CD14-positive monocyte (primary cell): Measurements from ENCODE around the gene PRR5. TPM values are rescaled to one million over a fixed set of nuclear protein-coding genes. Genes with fewer than 3 reads are reported as not detected.

Experiments
- DNase-seq, 3 donors: peaks; one replicate each; pipeline ENCODE4 v3.0.0-alpha.2; 2011 to 2022
- H2AFZ ChIP-seq: 2 replicates; pipeline ENCODE4 v1.6.0; 2012; ENCODE audit warnings: mild to moderate bottlenecking, low read depth, low read length, inconsistent platforms; ENCODE audit not compliant: insufficient read depth, poor library complexity, severe bottlenecking
- H3K27ac ChIP-seq, 2 donors: 1 replicate in 1 of 2; 2 replicates in 1 of 2; pipeline ENCODE4 v1.5.1; 2012 to 2013; ENCODE audit warnings: low read length in 2 of 2, control low read depth in 1 of 2, inconsistent platforms in 1 of 2, low read depth in 1 of 2, mild to moderate bottlenecking in 1 of 2
- H3K27me3 ChIP-seq, 2 donors: one replicate each; pipeline versions ENCODE4 v1.6.0 to v1.6.1; 2011 to 2013; ENCODE audit warnings: low read length in 2 of 2; ENCODE audit not compliant: control insufficient read depth in 2 of 2, insufficient read depth in 2 of 2
- H3K36me3 ChIP-seq, 2 donors: replicated peaks in 1 of 2; 1 replicate in 1 of 2; 2 replicates in 1 of 2; pipeline versions ENCODE4 v1.5.1 to v1.6.1; 2012 to 2013; ENCODE audit warnings: low read length in 2 of 2, control low read depth in 1 of 2, inconsistent platforms in 1 of 2, mild to moderate bottlenecking in 1 of 2; ENCODE audit not compliant: insufficient read depth in 2 of 2, control insufficient read depth in 1 of 2
- H3K4me1 ChIP-seq, 2 donors: 1 replicate in 1 of 2; 2 replicates in 1 of 2; pipeline versions ENCODE4 v1.5.1 to v1.6.1; 2012 to 2013; ENCODE audit warnings: low read length in 2 of 2, control low read depth in 1 of 2, inconsistent platforms in 1 of 2, mild to moderate bottlenecking in 1 of 2, moderate library complexity in 1 of 2; ENCODE audit not compliant: insufficient read depth in 2 of 2, control insufficient read depth in 1 of 2
- H3K4me2 ChIP-seq: replicated peaks from 2 replicates; pipeline ENCODE3; 2012; ENCODE audit warnings: low read length, moderate library complexity, mild to moderate bottlenecking; ENCODE audit not compliant: poor library complexity, severe bottlenecking; ENCODE audit errors: extremely low read depth
- H3K4me3 ChIP-seq, 3 experiments: fragments of 200-600 bp in 1 of 3; sonication (generic) in 1 of 3; replicated peaks in 1 of 3; 1 replicate in 2 of 3; 2 replicates in 1 of 3; pipeline ENCODE4 v1.5.1; 2011 to 2013; ENCODE audit warnings: low read length in 3 of 3, mild to moderate bottlenecking in 3 of 3, control low read depth in 2 of 3, low read depth in 2 of 3, inconsistent platforms in 1 of 3, moderate library complexity in 1 of 3
- H3K79me2 ChIP-seq: 2 replicates; pipeline ENCODE4 v1.6.0; 2012; ENCODE audit warnings: mild to moderate bottlenecking, control low read depth, inconsistent platforms, low read length, moderate library complexity; ENCODE audit not compliant: insufficient read depth
- H3K9ac ChIP-seq: 2 replicates; pipeline ENCODE4 v1.6.0; 2017; ENCODE audit warnings: low read length, mild to moderate bottlenecking; ENCODE audit not compliant: insufficient read depth, poor library complexity, severe bottlenecking
- H3K9me3 ChIP-seq, 2 donors: replicated peaks in 1 of 2; 1 replicate in 1 of 2; 2 replicates in 1 of 2; pipeline versions ENCODE4 v1.5.1 to v1.6.1; 2012 to 2013; ENCODE audit warnings: low read length in 2 of 2, control low read depth in 1 of 2; ENCODE audit not compliant: control insufficient read depth in 1 of 2, insufficient read depth in 1 of 2
- H4K20me1 ChIP-seq: 2 replicates; pipeline ENCODE4 v1.6.0; 2012; ENCODE audit warnings: mild to moderate bottlenecking, low read length, control low read depth, moderate library complexity; ENCODE audit not compliant: insufficient read depth
- H3K27ac Mint-ChIP-seq, 7 donors: one replicate each; pipeline ENCODE4 v1.8.0; 2020; ENCODE audit warnings: mild to moderate bottlenecking in 7 of 7, mixed read lengths in 7 of 7, moderate library complexity in 6 of 7, inconsistent platforms in 2 of 7
- H3K27me3 Mint-ChIP-seq, 3 donors: one replicate each; pipeline ENCODE4 v1.8.0; 2021 to 2022; ENCODE audit warnings: low read depth in 3 of 3, mild to moderate bottlenecking in 3 of 3, mixed read lengths in 3 of 3, moderate library complexity in 3 of 3, inconsistent platforms in 1 of 3
- H3K36me3 Mint-ChIP-seq, 2 donors: one replicate each; pipeline ENCODE4 v1.8.0; 2020; ENCODE audit warnings: mixed read lengths in 2 of 2, inconsistent platforms in 1 of 2, mild to moderate bottlenecking in 1 of 2
- H3K4me1 Mint-ChIP-seq: one replicate; pipeline ENCODE4 v1.8.0; 2020; ENCODE audit warnings: mild to moderate bottlenecking, mixed read lengths
- H3K4me3 Mint-ChIP-seq, 2 donors: one replicate each; pipeline ENCODE4 v1.8.0; 2020; ENCODE audit warnings: mild to moderate bottlenecking in 2 of 2, mixed read lengths in 2 of 2, moderate library complexity in 1 of 2
- H3K9me3 Mint-ChIP-seq, 7 donors: one replicate each; pipeline ENCODE4 v1.8.0; 2020 to 2022; ENCODE audit warnings: mixed read lengths in 7 of 7, mild to moderate bottlenecking in 6 of 7, moderate library complexity in 6 of 7, inconsistent platforms in 2 of 7
- CTCF ChIP-seq: fragments of 200-600 bp; IDR thresholded peaks from one replicate; pipeline ENCODE4 v1.8.0; 2022; ENCODE audit warnings: antibody characterized with exemption, mild to moderate bottlenecking
- WGBS: methylation state at CpG from one replicate; pipeline ENCODE4 v1.1.5; 2013; ENCODE audit warnings: missing lambda C conversion rate; ENCODE audit not compliant: insufficient coverage; 5-methylcytosine and 5-hydroxymethylcytosine counted together
- intact Hi-C, 2 donors: fragments of 100-400 bp; cut with micrococcal nuclease; formaldehyde crosslinking; loops; one replicate each; pipeline versions ENCODE4 v1.15.0 to v1.15.1; 2023
- polyA plus RNA-seq, 3 donors: library from polyadenylated mRNA; depleted of rRNA in 1 of 3; unstranded in 2 of 3; stranded (reverse) in 1 of 3; fragments of 300-500 nt in 2 of 3; fragments of >200 nt in 1 of 3; fragmentation: Illumina TruSeq in 2 of 3; gene quantifications; 1 replicate in 2 of 3; 2 replicates in 1 of 3; pipeline ENCODE4 v1.2.3, GENCODE V29; 2012 to 2021

The PRR5 gene
- polyA plus RNA-seq, 3 donors: 0.66 to 1.5 (median 1.2) TPM

GRCh38 chr22:44764373-44764772 lies 62.4 kb downstream of the PRR5 start:
- no peak overlapping the region for H3K27ac Mint-ChIP-seq
- Histone ChIP-seq H3K4me1 (no peaks in the 10 kb centered on the region), H4K20me1 (no peaks in the 10 kb centered on the region), H3K4me3 (no peak overlapping the region), H3K36me3 (no peaks in the 10 kb centered on the region), H2AFZ (no peak overlapping the region), H3K79me2 (no peaks in the 10 kb centered on the region), H3K9ac (no peak overlapping the region), H3K4me2 (no peak overlapping the region), H3K27ac (no peak overlapping the region), H3K27me3 (no peaks in the 10 kb centered on the region), H3K9me3 (no peaks in the 10 kb centered on the region)
- H3K4me3 Mint-ChIP-seq: no peak overlapping the region
- peaks cover 2% of the 10 kb centered on the region for H3K4me1 Mint-ChIP-seq
- no peaks in the 10 kb centered on the region for H3K36me3 Mint-ChIP-seq
- H3K27me3 Mint-ChIP-seq: peaks cover 5 to 18% (median 15%) of the 10 kb centered on the region in 3 donors
- DNase-seq: no peak
- no peak for TF ChIP-seq CTCF
- intact Hi-C loops: no loop called here
- H3K9me3 Mint-ChIP-seq: peaks cover 0 to 8% (median 0%) of the 10 kb centered on the region in 7 donors
- 94% methylated on average over 17 of the region's 17 CpGs for WGBS

DNA sequence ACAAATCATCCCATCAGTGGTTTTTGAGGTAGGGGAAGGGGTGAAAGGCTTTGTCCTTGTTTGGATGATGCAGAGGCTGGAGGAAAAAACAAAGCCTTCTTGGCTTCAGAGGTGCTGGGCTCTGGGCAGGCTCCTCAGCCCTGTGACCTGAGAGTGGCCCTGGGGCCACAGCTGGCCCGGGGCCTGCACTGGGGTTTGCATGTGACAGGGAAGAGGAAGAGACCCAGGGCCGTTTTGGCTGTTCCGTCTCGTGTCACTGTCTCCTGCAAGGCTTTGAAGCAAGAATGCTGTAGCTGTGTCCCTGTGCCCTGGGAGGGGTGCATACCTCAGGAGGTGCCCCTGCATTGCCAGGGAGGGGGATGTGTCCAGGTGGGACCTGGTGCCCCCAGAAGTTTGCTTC lies 63.0 kb downstream of the PRR5 start:
- Histone ChIP-seq H3K9ac (no peak overlapping the region), H3K79me2 (no peaks in the 10 kb centered on the region), H3K36me3 (no peaks in the 10 kb centered on the region), H3K27me3 (no peaks in the 10 kb centered on the region), H3K4me3 (no peak overlapping the region), H3K9me3 (no peaks in the 10 kb centered on the region), H3K4me1 (no peaks in the 10 kb centered on the region), H3K27ac (no peak overlapping the region), H2AFZ (peak overlapping the region; percentile 21), H4K20me1 (no peaks in the 10 kb centered on the region), H3K4me2 (no peak overlapping the region)
- WGBS: 6% methylated on average over 4 of the region's 4 CpGs
- Mint-ChIP-seq H3K9me3 (peaks cover 0 to 10% (median 0%) of the 10 kb centered on the region in 7 donors), H3K36me3 (no peaks in the 10 kb centered on the region), H3K4me1 (peaks cover 2% of the 10 kb centered on the region), H3K4me3 (no peak overlapping the region), H3K27me3 (peaks cover 10 to 18% (median 16%) of the 10 kb centered on the region in 3 donors), H3K27ac (no peak overlapping the region)
- intact Hi-C loops: no loop called here
- no peak for TF ChIP-seq CTCF
- no peak for DNase-seq
